Coronary artery (tissue), 2 donors: Measurements from ENCODE around the gene MSX1.

ENCODE experiments used
- DNase-seq: peaks from one replicate; pipeline ENCODE4 v3.0.0-alpha.2; 2017; ENCODE audit warnings: low spot score
- H3K27ac ChIP-seq, 2 donors: fragments of 200-600 bp; sonication (generic); one replicate each; pipeline ENCODE4 v1.5.1; 2016 to 2019
- H3K4me3 ChIP-seq: fragments of 200-600 bp; sonication (generic); 2 replicates; pipeline ENCODE4 v1.5.1; 2016; ENCODE audit warnings: mild to moderate bottlenecking, moderate library complexity
- CTCF ChIP-seq: fragments of 200-600 bp; sonication (generic); IDR thresholded peaks from one replicate; pipeline ENCODE4 v1.5.1; 2019; ENCODE audit warnings: antibody characterized with exemption

The MSX1 gene

GRCh38 chr4:4840351-4840750 is 19.1 kb upstream of the MSX1 start:
- no peak for DNase-seq
- no peak for TF ChIP-seq CTCF
- H3K27ac ChIP-seq: no peak overlapping the region
- H3K4me3 ChIP-seq: no peak overlapping the region

GRCh38 chr4:4841156-4841555 is 18.3 kb upstream of the MSX1 start:
- H3K27ac ChIP-seq: no peak overlapping the region
- no peak overlapping the region for H3K4me3 ChIP-seq
- no peak for DNase-seq
- no peak for TF ChIP-seq CTCF

- no peak for TF ChIP-seq CTCF
- Histone ChIP-seq H3K27ac (no peak overlapping the region), H3K4me3 (no peak overlapping the region)
- DNase-seq: no peak
Observed at GRCh38 chr4:4842476-4843441, 16.7 kb upstream of the MSX1 start.

- no peak for TF ChIP-seq CTCF
- Histone ChIP-seq H3K4me3 (no peak overlapping the region), H3K27ac (no peak overlapping the region)
- DNase-seq: no peak
Observed at GRCh38 chr4:4843635-4844291, 15.7 kb upstream of the MSX1 start.

- no peak overlapping the region for H3K4me3 ChIP-seq
- DNase-seq: no peak
- TF ChIP-seq CTCF: no peak
- no peak overlapping the region for H3K27ac ChIP-seq
Observed at GRCh38 chr4:4845027-4845426, 14.4 kb upstream of the MSX1 start.

GRCh38 chr4:4847011-4847410 is 12.5 kb upstream of the MSX1 start:
- Histone ChIP-seq H3K4me3 (no peak overlapping the region), H3K27ac (no peak overlapping the region)
- TF ChIP-seq CTCF: no peak
- no peak for DNase-seq

- DNase-seq: no peak
- Histone ChIP-seq H3K4me3 (no peak overlapping the region), H3K27ac (no peak overlapping the region)
- no peak for TF ChIP-seq CTCF
Observed at GRCh38 chr4:4848540-4848939, 10.9 kb upstream of the MSX1 start.
